HepG2 (cell line): ENCODE data around the gene UQCR11. TPM values are rescaled to one million over a fixed set of nuclear protein-coding genes. Genes with fewer than 3 reads are reported as not detected.
A peak's percentile ranks its signal among the peaks of the same experiment; 100 is the strongest.

Source experiments
- CBX1 ChIP-seq: IDR thresholded peaks from one replicate; pipeline ENCODE4 v1.6.1; 2016; ENCODE audit warnings: antibody characterized with exemption, low read depth
- JDP2 ChIP-seq: sonication (generic); formaldehyde crosslinking; IDR thresholded peaks from 2 replicates; pipeline ENCODE4 v1.8.1; 2022; ENCODE audit warnings: missing genetic modification reagents, borderline replicate concordance
- MXD1 ChIP-seq: sonication (generic); formaldehyde crosslinking; IDR thresholded peaks from 2 replicates; pipeline ENCODE4 v1.4.0; 2020; ENCODE audit warnings: mild to moderate bottlenecking, missing genetic modification reagents
- NFE2L1 ChIP-seq: sonication (generic); formaldehyde crosslinking; IDR thresholded peaks from 2 replicates; pipeline ENCODE4 v1.4.0; 2020; ENCODE audit warnings: missing genetic modification reagents, mild to moderate bottlenecking, borderline replicate concordance
- RAD51 ChIP-seq: fragments of 450-650 bp; IDR thresholded peaks from 2 replicates; pipeline ENCODE4 v1.6.1; 2016; ENCODE audit warnings: borderline replicate concordance
- TGIF2 ChIP-seq: IDR thresholded peaks from 2 replicates; pipeline ENCODE4 v1.6.1; 2016; ENCODE audit warnings: control low read depth, missing compliant biosample characterization
- ZMYM3 ChIP-seq: sonication (generic); formaldehyde crosslinking; IDR thresholded peaks from 2 replicates; pipeline ENCODE4 v1.5.1; 2020; ENCODE audit warnings: mild to moderate bottlenecking, missing genetic modification reagents
- ZNF382 ChIP-seq: sonication (generic); formaldehyde crosslinking; IDR thresholded peaks from 2 replicates; pipeline ENCODE4 v1.5.0; 2020; ENCODE audit warnings: missing genetic modification reagents, mild to moderate bottlenecking, borderline replicate concordance
- ZNF441 ChIP-seq: sonication (generic); formaldehyde crosslinking; IDR thresholded peaks from 2 replicates; pipeline ENCODE4 v1.7.0; 2021; ENCODE audit warnings: missing genetic modification reagents, borderline replicate concordance
- ZNF547 ChIP-seq: sonication (generic); formaldehyde crosslinking; IDR thresholded peaks from 2 replicates; pipeline ENCODE4 v1.5.1; 2020; ENCODE audit warnings: mild to moderate bottlenecking, missing genetic modification reagents
- ZNF746 ChIP-seq: sonication (generic); formaldehyde crosslinking; IDR thresholded peaks from 2 replicates; pipeline ENCODE4 v1.8.0; 2022; ENCODE audit warnings: mild to moderate bottlenecking, missing genetic modification reagents
- ZNF841 ChIP-seq: sonication (generic); formaldehyde crosslinking; IDR thresholded peaks from 2 replicates; pipeline ENCODE4 v1.8.1; 2023; ENCODE audit warnings: missing genetic modification reagents, borderline replicate concordance
- polyA plus RNA-seq, 8 experiments: library from polyadenylated mRNA; depleted of rRNA in 3 of 8; stranded (reverse) in 7 of 8; unstranded in 1 of 8; fragments of >200 nt; fragmentation: Illumina TruSeq in 4 of 8; extraction: Trizol in 4 of 8; gene quantifications; 2 replicates each; pipeline versions ENCODE4 v1.2.1 to v1.2.3, GENCODE V29; 2011 to 2016; ENCODE audit warnings: low read depth in 4 of 8, missing spikeins in 1 of 8, mixed read lengths in 1 of 8; ENCODE audit not compliant: insufficient read depth in 1 of 8
- total RNA-seq, 5 experiments: library from RNA; depleted of rRNA; stranded (reverse); fragments of >200 nt; fragmentation: Illumina TruSeq; extraction: Trizol; gene quantifications; 2 replicates each; pipeline ENCODE4 v1.2.3, GENCODE V29; 2016; ENCODE audit warnings: low read depth in 1 of 5
- TF ChIP-seq, protein P1 (sequence below): IDR thresholded peaks from 2 replicates; pipeline ENCODE4 v1.6.1; 2016; ENCODE audit warnings: low read depth, missing genetic modification reagents, missing compliant biosample characterization
- TF ChIP-seq, protein P2 (sequence below): sonication (generic); formaldehyde crosslinking; conservative IDR thresholded peaks from 2 replicates; pipeline ENCODE4 v1.4.0; 2020; ENCODE audit warnings: mild to moderate bottlenecking, missing genetic modification reagents, moderate library complexity
- TF ChIP-seq, protein P3 (sequence below): sonication (generic); formaldehyde crosslinking; conservative IDR thresholded peaks from 2 replicates; pipeline ENCODE4 v1.8.1; 2023; ENCODE audit warnings: missing genetic modification reagents
- TF ChIP-seq, protein P4 (sequence below): IDR thresholded peaks from 2 replicates; pipeline ENCODE4 v1.6.1; 2016; ENCODE audit warnings: missing compliant biosample characterization, missing genetic modification reagents, borderline replicate concordance

The UQCR11 gene
- total and polyA plus RNA-seq, 2 of the 13 experiments (the other 11 are each of a cell fraction or from before 2014, with no cell fraction given), result 125 to 214 TPM

DNA sequence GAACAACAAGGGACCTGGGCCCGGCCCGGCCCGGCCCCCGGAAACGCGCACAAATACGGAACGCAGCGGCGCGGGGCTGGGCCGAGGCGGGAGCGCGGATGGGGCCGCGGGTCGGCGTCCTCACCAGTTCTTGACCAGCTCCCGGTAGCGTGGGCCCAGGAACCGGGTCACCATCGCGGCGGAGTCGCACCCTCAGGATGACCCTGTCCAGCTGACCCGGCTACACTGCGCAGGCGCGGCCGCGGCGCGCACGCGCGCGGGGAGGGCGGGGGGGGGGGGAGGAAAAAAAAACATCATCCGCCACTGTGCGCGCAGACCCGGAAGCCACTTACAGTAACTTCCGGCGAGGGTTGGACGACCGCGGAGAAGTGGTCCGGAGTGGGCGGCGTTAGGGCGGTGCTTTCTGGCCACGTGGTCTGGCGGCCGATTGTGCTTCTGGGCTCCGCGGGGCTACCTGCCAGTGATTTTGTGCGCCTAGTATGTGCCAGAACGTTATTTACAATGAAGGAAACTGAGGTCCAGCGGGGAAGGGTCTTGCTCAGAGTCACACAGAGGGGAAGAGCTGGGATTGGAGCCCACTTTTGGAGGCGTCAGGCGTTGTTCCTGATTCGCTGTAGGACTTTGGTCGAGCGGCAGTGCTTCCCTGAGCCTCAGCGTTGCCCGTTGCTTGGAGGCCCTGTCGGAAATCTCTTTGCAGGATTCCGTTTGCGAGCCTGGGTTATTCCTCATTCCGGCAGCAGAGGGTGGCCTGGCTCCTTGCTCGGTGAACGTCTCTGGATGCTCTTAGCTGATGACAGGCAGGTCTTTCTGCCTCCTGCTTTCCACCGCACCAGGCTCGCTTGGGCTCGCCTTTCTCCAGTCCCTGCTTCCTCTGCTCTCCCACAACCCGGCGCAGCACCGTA is at the start of gene UQCR11 (continued):
- TF ChIP-seq, protein P1, sequence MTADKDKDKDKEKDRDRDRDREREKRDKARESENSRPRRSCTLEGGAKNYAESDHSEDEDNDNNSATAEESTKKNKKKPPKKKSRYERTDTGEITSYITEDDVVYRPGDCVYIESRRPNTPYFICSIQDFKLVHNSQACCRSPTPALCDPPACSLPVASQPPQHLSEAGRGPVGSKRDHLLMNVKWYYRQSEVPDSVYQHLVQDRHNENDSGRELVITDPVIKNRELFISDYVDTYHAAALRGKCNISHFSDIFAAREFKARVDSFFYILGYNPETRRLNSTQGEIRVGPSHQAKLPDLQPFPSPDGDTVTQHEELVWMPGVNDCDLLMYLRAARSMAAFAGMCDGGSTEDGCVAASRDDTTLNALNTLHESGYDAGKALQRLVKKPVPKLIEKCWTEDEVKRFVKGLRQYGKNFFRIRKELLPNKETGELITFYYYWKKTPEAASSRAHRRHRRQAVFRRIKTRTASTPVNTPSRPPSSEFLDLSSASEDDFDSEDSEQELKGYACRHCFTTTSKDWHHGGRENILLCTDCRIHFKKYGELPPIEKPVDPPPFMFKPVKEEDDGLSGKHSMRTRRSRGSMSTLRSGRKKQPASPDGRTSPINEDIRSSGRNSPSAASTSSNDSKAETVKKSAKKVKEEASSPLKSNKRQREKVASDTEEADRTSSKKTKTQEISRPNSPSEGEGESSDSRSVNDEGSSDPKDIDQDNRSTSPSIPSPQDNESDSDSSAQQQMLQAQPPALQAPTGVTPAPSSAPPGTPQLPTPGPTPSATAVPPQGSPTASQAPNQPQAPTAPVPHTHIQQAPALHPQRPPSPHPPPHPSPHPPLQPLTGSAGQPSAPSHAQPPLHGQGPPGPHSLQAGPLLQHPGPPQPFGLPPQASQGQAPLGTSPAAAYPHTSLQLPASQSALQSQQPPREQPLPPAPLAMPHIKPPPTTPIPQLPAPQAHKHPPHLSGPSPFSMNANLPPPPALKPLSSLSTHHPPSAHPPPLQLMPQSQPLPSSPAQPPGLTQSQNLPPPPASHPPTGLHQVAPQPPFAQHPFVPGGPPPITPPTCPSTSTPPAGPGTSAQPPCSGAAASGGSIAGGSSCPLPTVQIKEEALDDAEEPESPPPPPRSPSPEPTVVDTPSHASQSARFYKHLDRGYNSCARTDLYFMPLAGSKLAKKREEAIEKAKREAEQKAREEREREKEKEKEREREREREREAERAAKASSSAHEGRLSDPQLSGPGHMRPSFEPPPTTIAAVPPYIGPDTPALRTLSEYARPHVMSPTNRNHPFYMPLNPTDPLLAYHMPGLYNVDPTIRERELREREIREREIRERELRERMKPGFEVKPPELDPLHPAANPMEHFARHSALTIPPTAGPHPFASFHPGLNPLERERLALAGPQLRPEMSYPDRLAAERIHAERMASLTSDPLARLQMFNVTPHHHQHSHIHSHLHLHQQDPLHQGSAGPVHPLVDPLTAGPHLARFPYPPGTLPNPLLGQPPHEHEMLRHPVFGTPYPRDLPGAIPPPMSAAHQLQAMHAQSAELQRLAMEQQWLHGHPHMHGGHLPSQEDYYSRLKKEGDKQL, result no peak
- TF ChIP-seq JDP2 (CRISPR knock-in tag) (no peak), ZMYM3 (no peak), CBX1 (no peak), ZNF746 (no peak), ZNF547 (CRISPR knock-in tag) (no peak), ZNF841 (CRISPR knock-in tag) (no peak), ZNF441 (no peak), TGIF2 (CRISPR knock-in tag) (peak; percentile 49), ZNF382 (no peak), MXD1 (peak; percentile 85; the same call in 1 of the 2 replicates), NFE2L1 (CRISPR knock-in tag) (no peak), RAD51 (peak; percentile 65; the same call in 1 of the 2 replicates)
- TF ChIP-seq, protein P2, sequence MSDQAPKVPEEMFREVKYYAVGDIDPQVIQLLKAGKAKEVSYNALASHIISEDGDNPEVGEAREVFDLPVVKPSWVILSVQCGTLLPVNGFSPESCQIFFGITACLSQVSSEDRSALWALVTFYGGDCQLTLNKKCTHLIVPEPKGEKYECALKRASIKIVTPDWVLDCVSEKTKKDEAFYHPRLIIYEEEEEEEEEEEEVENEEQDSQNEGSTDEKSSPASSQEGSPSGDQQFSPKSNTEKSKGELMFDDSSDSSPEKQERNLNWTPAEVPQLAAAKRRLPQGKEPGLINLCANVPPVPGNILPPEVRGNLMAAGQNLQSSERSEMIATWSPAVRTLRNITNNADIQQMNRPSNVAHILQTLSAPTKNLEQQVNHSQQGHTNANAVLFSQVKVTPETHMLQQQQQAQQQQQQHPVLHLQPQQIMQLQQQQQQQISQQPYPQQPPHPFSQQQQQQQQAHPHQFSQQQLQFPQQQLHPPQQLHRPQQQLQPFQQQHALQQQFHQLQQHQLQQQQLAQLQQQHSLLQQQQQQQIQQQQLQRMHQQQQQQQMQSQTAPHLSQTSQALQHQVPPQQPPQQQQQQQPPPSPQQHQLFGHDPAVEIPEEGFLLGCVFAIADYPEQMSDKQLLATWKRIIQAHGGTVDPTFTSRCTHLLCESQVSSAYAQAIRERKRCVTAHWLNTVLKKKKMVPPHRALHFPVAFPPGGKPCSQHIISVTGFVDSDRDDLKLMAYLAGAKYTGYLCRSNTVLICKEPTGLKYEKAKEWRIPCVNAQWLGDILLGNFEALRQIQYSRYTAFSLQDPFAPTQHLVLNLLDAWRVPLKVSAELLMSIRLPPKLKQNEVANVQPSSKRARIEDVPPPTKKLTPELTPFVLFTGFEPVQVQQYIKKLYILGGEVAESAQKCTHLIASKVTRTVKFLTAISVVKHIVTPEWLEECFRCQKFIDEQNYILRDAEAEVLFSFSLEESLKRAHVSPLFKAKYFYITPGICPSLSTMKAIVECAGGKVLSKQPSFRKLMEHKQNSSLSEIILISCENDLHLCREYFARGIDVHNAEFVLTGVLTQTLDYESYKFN (CRISPR knock-in tag), result 0 out of 2 replicates have a peak, but pooled peaks have one; percentile 43
- TF ChIP-seq, protein P3, sequence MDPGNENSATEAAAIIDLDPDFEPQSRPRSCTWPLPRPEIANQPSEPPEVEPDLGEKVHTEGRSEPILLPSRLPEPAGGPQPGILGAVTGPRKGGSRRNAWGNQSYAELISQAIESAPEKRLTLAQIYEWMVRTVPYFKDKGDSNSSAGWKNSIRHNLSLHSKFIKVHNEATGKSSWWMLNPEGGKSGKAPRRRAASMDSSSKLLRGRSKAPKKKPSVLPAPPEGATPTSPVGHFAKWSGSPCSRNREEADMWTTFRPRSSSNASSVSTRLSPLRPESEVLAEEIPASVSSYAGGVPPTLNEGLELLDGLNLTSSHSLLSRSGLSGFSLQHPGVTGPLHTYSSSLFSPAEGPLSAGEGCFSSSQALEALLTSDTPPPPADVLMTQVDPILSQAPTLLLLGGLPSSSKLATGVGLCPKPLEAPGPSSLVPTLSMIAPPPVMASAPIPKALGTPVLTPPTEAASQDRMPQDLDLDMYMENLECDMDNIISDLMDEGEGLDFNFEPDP, result 0 out of 2 replicates have a peak, but pooled peaks have one; percentile 79
- TF ChIP-seq, protein P4, sequence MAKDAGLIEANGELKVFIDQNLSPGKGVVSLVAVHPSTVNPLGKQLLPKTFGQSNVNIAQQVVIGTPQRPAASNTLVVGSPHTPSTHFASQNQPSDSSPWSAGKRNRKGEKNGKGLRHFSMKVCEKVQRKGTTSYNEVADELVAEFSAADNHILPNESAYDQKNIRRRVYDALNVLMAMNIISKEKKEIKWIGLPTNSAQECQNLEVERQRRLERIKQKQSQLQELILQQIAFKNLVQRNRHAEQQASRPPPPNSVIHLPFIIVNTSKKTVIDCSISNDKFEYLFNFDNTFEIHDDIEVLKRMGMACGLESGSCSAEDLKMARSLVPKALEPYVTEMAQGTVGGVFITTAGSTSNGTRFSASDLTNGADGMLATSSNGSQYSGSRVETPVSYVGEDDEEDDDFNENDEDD, result peak; percentile 25; the same call in 1 of the 2 replicates
